Measurements from ENCODE around the gene ABLIM1.

Gene ABLIM1

DNA sequence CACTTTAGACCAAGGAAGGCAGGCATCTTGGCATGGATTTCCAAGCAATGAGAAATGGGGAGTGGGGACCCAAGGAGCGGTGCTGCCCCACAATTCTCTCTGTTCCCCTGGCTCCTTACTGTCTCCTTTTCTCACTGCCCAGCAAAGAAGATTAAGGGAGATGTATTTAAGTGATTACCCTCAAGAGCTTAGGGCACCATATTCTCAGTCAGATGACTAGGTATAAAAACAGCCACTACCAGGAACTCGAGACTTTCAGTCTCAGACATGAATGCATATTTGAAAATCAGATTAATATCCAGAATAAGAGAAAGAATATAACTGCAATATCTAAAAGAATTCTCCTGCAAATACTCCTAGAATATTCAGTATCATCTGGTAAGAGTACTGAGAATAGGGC, at the start of gene ABLIM1:
Gene ABLIM1, minus strand, starts transcription at position 101 of the 400 bp plus-strand sequence. Its CDS starts 75 bp downstream, at position 26.
- ATAC-seq (ENCODE audit: low read depth) (no peak), DNase-seq (ENCODE audit: low spot score) (no peak)
- Histone ChIP-seq H3K27ac (ENCODE audit: poor library complexity, severe bottlenecking) (no peak within 1 kb of the TSS), H3K27me3 (ENCODE audit: insufficient read depth, poor library complexity, severe bottlenecking) (no peaks in the 10 kb centered on the region), H3K36me3 (ENCODE audit: low read depth) (no peaks in the 10 kb centered on the region), H3K4me3 (ENCODE audit: severe bottlenecking) (no peak within 1 kb of the TSS), H3K4me1 (ENCODE audit: insufficient read depth, poor library complexity, severe bottlenecking) (no peaks in the 10 kb centered on the region), H3K9me3 (ENCODE audit: severe bottlenecking) (no peaks in the 10 kb centered on the region)
- no peak for TF ChIP-seq CTCF (IDR thresholded peaks at IDR 0.05; ENCODE audit: poor library complexity, severe bottlenecking)

- H3K27ac ChIP-seq (ENCODE audit: poor library complexity, severe bottlenecking), result no peak overlapping the region
Observed at GRCh38 chr10:114706458-114707055, 48.5 kb upstream of the ABLIM1 start.

GRCh38 chr10:114704679-114705078, 46.6 kb upstream of the ABLIM1 start:
- no peak for DNase-seq (ENCODE audit: low spot score)
- Histone ChIP-seq H3K27ac (ENCODE audit: poor library complexity, severe bottlenecking) (no peak overlapping the region), H3K9me3 (ENCODE audit: severe bottlenecking) (no peaks in the 10 kb centered on the region), H3K4me3 (ENCODE audit: severe bottlenecking) (no peak overlapping the region), H3K4me1 (ENCODE audit: insufficient read depth, poor library complexity, severe bottlenecking) (peaks cover 12% of the 10 kb centered on the region), H3K36me3 (ENCODE audit: low read depth) (no peaks in the 10 kb centered on the region), H3K27me3 (ENCODE audit: insufficient read depth, poor library complexity, severe bottlenecking) (no peaks in the 10 kb centered on the region)
- no peak for TF ChIP-seq CTCF (IDR thresholded peaks at IDR 0.05; ENCODE audit: poor library complexity, severe bottlenecking)
- no peak for ATAC-seq (ENCODE audit: low read depth)

More at GRCh38 chr10:114706458-114707055, 48.5 kb upstream of the ABLIM1 start:
- no peak overlapping the region for H3K4me3 ChIP-seq (ENCODE audit: severe bottlenecking)
- TF ChIP-seq CTCF (IDR thresholded peaks at IDR 0.05; ENCODE audit: poor library complexity, severe bottlenecking), result no peak
- H3K9me3 ChIP-seq (ENCODE audit: severe bottlenecking), result no peaks in the 10 kb centered on the region
- H3K4me1 ChIP-seq (ENCODE audit: insufficient read depth, poor library complexity, severe bottlenecking), result peaks cover 21% of the 10 kb centered on the region
- ATAC-seq (ENCODE audit: low read depth) (no peak), DNase-seq (ENCODE audit: low spot score) (no peak)
- H3K36me3 ChIP-seq (ENCODE audit: low read depth), result no peaks in the 10 kb centered on the region
- no peaks in the 10 kb centered on the region for H3K27me3 ChIP-seq (ENCODE audit: insufficient read depth, poor library complexity, severe bottlenecking)

GRCh38 chr10:114703377-114704107, 45.5 kb upstream of the ABLIM1 start:
- no peaks in the 10 kb centered on the region for H3K27me3 ChIP-seq (ENCODE audit: insufficient read depth, poor library complexity, severe bottlenecking)
- no peak overlapping the region for H3K27ac ChIP-seq (ENCODE audit: poor library complexity, severe bottlenecking)
- no peak; the same call in 2 of the 3 replicates for ATAC-seq (ENCODE audit: low read depth)
- H3K4me3 ChIP-seq (ENCODE audit: severe bottlenecking), result no peak overlapping the region
- no peaks in the 10 kb centered on the region for H3K9me3 ChIP-seq (ENCODE audit: severe bottlenecking)
- no peak for DNase-seq (ENCODE audit: low spot score)
- peaks cover under 1% of the 10 kb centered on the region for H3K4me1 ChIP-seq (ENCODE audit: insufficient read depth, poor library complexity, severe bottlenecking)
- peak; percentile 83 for TF ChIP-seq CTCF (IDR thresholded peaks at IDR 0.05; ENCODE audit: poor library complexity, severe bottlenecking)
- no peaks in the 10 kb centered on the region for H3K36me3 ChIP-seq (ENCODE audit: low read depth)

Measured in RWPE2 (cell line).